Measurements from ENCODE around the gene MAPK8IP3.
"Not testable (repeated sequence)": the region's sequence is repeated elsewhere in the genome, so short reads cannot be mapped to it uniquely, and the experiment has no call there.

MAPK8IP3 gene

DNA sequence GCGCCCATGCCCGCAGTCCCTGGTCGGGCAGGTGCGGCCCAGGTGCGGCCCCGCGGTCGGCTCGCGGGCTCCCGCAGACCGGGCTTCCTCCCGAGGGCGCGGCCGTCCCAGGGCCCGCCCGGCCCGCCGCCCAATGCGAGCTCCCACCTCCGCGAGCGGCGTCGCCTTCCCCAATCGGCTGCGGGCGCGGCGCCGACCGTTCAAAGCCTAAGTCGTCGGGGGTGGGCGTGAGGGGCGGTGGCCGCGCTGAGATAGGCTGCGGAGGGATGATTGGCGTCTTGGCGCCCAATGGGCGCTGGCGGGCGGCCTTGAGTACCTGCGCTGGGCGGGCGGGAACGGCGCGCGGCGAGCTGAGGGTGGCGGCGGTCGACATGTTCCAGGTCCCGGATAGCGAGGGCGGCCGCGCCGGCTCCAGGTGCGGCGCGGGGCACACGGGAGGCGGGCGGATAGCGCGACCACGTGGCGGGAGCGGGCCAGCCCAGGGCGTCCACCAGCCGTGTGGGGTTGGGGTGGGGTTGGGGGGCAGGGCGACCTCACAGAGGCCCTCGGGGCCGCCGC, 28.0 kb upstream of the MAPK8IP3 start, which contains the start of gene JPT2:
Gene JPT2, plus strand, starts transcription at position 338 of the 558 bp plus-strand sequence. Its CDS starts 34 bp downstream, at position 372.
- DNase-seq, result peak; percentile 97 to 99

DNA sequence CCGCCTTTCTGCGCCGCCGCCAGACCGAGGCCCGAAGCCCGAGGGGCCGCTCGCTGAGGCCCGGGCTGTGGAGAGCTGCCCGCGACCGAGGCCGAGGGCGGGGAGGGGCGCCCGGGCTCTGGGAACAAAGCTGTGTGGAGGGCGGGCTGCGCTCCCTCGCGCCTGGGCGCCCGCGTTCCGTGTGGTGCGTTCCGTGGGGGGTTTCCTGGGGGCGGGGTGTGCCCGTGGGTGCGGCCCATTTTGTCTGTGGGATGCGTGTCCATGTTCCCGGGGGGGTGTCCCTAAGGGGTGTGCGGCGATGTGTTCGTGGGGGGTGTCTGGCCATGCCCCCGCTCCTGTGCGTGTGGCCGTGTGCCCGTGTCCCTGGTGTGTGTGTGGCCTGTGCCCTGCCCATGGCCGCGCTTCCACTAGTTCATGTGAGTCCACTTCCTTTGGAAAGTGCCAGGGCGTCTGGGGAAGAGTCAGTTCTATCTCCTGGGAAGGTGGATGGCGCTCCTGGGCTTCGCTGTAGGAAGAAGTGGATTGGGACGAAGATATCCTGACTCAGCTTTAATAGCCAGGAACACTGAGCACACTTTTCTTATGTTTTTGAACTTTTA, 27.4 kb upstream of the MAPK8IP3 start:
- DNase-seq, result peak; percentile 11 to 34

DNA sequence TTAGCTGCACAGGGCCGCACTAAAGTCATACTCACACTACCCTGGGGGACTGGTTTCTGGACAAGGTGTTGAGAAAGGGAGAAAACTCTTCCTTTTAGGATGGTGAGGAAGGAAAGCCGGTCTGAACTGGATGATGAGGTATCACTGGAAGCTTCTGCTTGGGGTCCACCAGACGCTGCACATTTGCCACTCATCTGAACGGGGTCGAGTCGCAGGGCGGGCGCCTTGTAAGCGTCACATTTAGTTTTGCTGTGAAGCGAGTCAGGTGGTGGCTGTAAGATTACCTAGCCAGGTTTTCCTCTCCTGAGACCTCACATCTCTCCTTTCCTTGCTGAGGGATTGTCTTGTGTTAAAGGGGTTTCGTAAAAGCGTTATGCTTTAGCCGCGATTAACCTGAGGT, 25.6 kb upstream of the MAPK8IP3 start:
- no peak for DNase-seq

DNA sequence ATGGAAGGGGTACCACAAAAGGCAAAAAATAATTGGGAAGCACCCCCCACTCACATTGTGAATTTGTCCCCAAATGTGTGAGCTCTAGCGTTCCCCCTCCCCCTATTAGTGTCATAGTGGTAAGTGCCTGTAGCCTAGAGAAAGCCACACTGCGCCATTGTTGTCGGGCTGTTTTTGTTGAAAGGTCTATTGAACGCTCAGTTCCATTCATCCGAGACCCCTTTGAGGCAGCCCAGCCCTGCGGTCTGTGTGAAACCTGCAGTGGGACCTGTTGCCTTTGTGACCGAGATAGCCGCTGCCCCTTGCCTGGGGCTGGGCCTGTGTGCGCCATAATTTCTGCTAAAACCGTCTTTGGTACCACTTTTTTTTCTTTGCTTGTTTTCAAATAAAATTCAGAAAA, 25.0 kb upstream of the MAPK8IP3 start:
- no peak for DNase-seq

DNA sequence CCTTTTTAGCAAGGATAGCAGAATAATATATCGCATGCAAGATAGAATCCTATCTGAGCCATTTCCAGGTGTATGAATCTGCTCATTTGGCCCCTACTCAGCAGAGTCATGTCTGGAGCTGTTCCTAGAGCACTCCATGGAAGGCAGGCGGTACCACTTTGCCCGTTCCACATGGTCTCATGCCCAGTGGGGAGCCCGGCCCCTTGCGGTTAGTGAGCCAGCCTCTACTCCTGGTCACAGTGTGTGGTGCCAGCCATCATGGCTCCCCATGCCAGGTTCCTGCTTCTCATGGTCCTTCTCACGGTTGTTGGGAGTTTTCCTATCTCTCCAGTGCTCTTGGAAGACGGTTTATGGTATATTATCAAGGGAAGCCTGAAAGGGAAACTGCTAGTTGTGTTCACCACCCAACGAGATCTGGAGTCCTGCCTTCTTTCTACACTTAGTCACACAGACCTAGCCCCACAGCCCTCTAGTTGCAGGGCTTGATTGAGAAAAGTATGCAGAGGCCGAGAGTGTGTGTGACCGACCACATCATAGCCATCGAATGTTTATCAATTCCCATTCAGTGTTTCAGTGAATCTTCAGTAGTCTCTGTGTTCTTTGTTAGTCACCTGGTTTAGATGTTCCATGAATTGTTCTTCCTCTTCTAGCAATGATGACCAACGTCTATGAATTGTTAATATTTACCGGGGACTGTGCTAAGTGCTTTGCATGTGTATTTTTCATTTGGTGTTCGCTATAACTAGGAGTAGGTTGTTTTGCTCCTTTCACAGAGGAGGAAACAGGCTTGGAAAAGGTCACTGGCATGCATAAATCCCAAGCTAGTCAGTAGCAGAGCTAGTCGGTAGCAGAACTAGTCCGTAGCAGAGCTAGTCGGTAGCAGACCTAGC, 18.3 kb upstream of the MAPK8IP3 start:
- DNase-seq, result no peak

DNA sequence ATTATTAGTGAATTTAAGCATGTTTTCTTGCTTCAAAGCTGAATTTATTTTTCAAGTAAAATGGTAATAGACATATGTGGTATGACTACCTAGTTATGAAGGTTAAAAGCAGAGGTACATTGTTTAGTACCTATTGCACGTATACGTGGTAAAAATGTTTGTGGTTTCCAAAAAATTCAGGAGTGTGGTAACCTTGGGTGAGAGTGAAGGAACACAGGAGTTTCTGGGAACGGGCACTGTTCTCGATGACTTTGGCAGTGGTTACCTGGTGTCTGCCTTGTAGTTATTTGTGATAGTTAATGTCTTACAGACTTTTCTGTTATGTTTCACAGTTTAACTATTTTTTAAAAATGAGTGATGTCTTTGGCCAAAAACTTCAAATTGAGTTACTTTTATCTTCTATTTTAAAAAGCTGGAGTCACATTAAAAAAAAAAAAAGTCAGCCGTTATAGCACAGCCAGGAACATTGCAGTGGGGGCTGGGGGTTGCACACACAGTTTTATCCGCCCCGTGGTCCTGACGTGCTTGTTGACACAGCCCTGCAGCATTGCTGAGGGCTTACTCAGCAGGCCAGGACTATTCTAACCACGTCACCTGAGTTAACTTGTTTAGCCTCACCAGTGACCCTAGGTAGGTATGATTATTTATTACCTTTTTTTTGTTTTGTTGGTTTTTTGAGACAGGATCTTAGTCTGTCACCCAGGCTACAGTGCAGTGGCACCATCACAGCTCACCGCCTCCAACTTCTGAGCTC, 17.0 kb upstream of the MAPK8IP3 start:
- no peak for DNase-seq

DNA sequence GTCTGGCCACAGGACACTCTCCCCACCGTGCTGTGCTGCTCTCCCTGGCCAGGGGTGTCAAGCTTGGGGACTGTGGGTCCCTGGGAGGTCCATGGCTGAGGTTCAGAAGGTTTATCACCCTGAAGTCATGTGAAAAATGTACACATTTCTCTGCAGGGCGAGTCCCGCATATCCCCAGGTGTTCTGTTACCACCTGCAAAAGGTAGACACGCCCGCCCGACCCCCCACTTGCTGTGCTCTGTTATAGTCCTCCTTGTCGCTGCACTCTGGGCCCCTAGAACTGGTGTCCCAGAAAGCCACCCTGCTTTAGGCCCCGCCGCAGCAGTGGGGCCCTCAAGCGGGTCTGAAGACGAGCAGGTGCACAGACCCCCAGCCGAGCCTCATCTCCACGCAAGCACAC, 16.1 kb upstream of the MAPK8IP3 start:
- no peak for DNase-seq

DNA sequence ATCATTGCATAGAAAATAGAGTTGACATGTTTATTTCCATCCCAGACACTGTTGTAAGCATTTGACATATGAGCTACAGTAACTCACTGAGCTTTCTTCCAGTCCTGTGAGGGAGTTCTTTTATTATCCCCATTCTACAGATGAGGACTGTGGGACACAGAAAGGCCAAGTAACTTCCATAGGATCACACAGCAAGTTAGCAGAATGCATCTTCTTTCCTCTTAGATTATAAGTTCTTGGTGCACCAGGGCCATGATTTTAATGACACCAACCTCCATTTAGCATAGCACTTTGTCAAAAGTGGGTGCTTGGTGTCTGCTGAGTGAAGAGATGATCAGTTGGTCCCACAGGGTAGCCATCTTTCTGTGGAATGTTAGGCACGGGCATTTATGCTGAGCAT, 15.2 kb upstream of the MAPK8IP3 start:
- DNase-seq, result no peak

DNA sequence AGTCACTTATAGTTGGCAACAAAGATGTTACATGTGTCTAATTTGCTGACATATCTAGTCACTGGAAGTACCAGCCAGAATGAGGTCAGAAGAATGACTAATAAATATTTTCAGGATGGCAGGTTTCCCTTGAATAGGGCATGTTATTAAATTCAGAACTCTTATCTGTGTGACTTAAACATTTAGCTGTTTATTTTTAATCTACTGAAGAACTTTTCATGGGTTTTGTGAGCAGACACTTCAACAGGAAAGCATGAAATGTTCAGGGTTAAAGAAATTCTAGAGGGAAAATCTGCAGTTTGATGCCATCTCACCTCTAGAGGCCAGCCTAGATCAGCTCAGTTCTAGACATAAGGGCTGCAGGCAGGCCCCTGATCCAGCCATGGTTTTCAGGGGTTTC, 14.7 kb upstream of the MAPK8IP3 start:
- DNase-seq, result no peak

DNA sequence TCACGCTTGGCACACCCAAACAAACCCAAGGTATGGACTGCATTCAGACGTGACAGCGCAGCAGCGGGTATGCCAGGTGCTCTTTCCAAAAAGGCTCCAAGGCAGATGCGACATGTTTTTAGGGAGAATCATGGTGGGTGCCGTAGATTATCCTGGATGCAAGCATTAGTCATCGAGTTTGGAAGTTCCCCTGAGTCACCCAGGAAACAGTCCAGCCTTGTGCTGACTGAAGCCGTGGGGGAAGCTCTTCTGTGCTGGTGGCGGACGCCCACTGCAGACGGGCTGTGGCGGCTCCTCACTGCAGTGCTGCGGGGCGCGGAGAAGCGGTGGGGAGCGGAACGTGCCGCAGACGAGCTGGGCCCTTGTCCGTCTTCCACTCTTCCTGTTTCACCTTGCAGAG, 14.0 kb upstream of the MAPK8IP3 start:
- no peak for DNase-seq

DNA sequence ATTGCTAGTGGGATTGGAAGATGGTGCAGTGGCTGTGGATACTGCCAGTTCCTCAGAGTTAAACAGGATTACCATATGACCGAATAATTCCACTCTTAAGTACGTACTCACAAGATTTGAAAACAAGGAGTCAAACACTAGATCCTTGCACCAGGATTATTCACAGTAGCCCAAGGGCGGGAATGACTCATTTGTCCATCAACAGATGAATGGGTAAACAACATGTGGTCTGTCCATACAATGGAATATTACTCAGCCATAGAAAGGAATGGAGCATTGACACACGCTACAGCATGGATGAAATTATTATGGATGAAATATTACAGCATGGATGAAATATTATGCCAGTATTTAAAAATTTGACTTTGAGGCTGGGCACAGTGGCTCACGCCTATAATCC, 9.1 kb upstream of the MAPK8IP3 start:
- DNase-seq, result no peak

DNA sequence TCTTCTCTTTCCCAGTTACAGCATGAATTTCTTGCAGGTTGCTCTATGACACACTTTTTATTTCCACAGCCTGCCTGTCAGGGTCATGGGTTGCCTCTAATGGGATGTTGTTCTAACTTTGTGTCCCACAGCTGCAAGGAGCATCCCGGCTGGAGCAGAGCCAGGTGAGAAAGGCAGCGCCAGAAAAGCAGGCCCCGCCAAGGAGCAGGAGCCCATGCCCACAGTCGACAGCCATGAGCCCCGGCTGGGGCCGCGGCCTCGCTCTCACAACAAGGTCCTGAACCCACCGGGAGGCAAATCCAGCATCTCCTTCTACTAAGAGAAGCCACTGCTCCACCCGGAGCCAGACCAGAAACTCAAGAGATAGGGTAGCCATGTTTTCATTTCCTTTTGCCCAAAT, 7.3 kb upstream of the MAPK8IP3 start:
- DNase-seq, result no peak

DNA sequence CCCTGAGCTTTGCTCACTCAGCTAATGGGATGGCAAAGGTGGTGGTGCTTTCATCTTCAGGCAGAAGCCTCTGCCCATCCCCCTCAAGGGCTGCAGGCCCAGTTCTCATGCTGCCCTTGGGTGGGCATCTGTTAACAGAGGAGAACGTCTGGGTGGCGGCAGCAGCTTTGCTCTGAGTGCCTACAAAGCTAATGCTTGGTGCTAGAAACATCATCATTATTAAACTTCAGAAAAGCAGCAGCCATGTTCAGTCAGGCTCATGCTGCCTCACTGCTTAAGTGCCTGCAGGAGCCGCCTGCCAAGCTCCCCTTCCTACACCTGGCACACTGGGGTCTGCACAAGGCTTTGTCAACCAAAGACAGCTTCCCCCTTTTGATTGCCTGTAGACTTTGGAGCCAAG, 5.7 kb upstream of the MAPK8IP3 start:
- DNase-seq, result no peak

DNA sequence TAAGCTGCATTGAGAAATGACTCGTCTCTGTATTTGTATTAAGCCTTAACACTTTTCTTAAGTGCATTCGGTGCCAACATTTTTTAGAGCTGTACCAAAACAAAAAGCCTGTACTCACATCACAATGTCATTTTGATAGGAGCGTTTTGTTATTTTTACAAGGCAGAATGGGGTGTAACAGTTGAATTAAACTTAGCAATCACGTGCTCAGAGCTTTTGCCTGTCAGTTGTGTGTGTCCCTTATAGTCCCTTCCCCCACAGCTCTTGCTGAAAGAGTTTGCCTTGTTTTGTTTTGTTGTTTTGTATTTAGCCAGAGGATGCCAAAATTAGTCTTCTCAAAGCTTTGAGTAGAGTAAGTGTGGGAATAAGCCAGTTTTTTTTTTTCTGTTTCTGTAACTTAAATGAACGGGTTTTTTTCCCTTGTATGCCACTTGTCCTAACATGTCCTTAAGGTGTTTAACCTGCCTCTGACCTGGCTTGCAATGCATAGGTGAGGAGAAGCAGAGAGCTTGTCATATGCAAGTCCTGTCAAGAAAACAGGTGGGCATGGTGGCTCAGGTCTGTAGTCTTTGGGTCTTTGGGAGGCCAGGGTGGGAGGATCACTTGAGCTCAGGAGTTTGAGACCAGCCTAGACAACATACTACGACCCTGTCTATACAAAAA, 4.6 kb upstream of the MAPK8IP3 start:
- DNase-seq, result no peak

DNA sequence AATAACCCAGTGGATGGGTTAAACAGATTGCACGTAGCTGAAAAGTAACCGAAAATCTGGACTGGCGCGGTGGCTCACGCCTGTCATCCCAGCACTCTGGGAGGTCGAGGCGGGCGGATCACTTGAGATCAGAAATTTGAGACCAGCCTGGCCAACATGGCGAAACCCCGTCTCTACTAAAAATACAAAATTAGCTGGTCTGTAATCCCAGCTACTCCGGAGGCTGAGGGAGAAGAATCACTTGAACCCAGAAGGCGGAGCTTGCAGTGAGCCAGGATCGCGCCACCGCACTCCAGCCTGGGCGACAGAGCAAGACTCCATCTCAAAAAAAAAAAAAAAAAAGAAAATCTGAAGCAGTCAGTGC, 689 bp upstream of the MAPK8IP3 start:
- DNase-seq, result not testable (repeated sequence)

DNA sequence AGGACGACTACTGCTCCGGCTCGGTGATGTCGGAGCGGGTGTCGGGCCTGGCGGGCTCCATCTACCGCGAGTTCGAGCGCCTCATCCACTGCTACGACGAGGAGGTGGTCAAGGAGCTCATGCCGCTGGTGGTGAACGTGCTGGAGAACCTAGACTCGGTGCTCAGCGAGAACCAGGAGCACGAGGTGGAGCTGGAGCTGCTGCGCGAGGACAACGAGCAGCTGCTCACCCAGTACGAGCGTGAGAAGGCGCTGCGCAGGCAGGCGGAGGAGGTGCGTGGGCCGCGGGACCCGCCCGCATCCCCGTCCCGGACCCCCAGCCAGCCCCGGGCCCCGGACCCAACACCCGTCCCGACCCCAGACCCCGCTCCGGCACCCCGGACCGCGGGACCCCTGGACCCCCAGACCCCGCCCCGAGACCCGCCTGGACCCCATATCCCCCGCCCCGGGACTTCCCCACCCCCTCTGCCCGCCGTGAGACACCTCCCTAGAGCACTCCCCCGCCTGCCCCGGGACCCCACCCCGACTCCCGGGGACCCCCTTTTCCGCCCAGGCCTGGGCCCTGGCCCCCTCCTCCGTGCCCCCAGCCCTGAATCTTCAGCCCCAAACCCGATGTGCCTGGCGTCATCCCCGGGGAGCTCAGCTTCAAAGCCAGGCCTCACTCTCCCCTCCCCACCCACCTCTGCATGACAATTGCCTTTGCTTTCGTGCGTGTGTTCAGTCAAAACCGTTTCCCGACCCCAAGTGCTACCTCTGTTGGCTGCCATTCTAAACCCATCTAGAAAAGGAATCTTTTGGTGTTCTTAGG, 594 bp downstream of the MAPK8IP3 start:
- DNase-seq, result no peak

DNA sequence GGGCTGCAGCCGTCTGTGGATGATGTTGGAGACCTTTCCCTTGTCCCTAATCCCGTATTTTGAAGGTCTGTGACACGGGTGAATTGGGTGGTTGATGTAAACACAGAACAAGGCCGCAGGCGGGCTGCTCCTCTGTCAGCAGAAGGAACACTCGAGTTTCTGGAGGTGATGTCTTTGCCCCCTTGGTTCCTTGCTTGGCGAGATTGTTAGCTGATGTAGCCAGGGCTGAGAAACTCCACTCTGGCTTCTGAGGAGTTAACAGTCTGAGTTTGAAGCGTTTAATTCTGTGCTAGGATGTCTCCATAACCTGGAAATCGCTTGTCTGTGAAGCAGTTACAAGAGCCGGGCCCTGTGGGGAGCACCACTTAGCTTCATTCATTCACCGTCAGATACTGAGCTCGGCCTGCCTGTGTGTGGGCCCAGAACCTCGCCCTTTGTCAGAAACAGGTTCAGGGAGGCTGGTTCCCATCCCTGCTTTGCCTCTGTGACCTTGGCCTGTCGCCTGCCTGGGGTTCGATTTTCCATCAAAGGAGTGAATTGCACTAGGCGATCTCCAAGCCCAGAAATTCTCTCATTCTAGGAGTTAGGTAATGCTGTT, 1.3 kb downstream of the MAPK8IP3 start:
- DNase-seq, result no peak

DNA sequence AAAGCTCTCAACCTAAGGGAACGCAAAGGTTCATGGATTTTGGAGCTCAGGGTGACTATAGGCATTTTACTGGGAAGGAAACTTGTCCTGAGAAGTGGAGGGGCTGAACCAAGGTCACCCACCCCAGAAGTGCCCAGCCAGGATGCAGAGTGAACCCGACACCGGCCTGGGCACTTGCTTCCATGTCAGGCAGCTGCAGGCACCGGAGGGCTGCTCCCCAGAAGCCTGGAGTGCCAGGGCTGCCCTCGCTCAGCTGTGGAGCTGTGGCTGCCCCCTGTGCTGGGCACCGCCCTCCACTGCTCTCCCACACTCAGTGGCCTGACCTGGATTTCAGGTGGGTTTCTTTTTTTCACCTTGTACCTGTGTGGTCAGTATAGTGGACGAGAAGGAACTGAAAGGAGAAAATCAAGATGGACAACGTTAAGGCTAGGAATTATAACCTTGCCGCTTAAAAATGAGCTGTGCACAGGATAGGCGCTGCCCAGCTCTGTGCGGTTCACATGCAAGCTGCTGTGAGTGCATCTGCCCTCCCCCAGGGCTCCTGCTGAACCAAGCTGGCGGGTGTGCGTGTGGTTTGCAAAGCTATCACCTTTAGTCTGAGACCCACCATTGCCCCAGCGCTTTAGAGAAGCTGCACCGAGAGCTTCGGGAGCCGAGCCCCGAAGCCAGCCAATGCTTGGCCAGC, 2.2 kb downstream of the MAPK8IP3 start:
- DNase-seq, result no peak

DNA sequence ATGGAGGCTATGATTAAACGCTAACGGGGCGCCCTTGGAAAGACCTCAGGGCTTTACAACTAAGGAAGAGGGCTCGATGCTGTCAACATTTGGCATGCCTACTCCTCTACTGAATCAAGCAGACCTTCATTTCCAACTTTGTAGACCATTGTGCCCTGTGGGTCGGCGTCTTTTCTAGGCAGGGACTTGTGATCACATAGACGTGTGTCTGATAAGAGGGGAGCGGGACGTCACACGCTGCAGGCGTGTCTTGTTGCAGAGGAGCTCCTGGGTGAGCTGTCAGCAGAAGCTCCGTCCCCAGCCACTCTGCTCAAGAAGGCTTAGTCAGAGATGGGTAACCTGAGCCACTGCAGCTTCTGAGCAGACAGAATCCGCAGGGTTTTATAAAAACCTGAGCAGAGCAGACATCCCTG, 2.8 kb downstream of the MAPK8IP3 start:
- no peak for DNase-seq

DNA sequence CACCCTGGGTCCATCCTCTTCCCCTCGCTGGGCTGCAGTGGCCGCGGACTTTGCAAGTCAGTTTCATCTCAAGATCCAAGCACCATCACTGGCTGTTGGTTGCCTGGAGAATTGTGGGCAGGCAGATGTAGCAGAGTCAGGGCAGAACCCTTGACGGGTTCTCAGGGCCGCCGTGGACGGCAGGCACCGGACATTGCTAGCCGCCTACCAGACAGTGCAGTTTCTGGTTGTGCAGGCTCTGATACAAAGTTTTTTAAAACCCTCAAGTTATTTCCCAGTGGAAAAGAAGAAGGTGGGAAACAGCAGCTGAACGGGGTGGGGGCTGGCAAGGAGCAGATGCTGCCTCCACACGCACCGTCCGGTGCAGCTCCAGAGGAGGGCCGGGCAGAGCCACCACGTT, 3.4 kb downstream of the MAPK8IP3 start:
- no peak for DNase-seq

Measured in NCI-H2081 (cell line).